HG03342 (cell line): ENCODE results near the gene NFKBIA.
"Not testable (repeated sequence)": the region's sequence is repeated elsewhere in the genome, so short reads cannot be mapped to it uniquely, and the experiment has no call there.

Experiments
- ATAC-seq: cut with Tn5 transposase; IDR thresholded peaks from one replicate; pipeline ENCODE4 v1.9.1; 2021; ENCODE audit warnings: mild to moderate bottlenecking, moderate library complexity; ENCODE audit not compliant: unreplicated experiment

Gene NFKBIA

GRCh38 chr14:35392103-35392502 lies 12.4 kb downstream of the NFKBIA start:
- no peak for ATAC-seq

DNA sequence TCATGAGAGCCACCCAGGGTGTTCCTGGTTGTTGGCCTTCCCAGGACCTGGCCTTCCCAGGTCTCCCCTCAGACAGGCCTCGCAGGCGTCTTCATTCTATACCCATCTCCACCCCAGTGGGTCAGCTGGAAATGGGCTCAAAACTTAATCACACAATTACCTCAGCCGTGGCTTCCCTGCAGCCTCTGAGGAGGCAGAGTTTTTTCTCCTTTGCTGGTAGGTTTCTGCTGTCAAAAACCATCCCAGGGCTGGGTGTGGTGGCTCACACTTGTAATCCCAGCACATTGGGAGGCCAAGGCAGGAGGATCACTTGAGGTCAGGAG lies 13.2 kb downstream of the NFKBIA start:
- ATAC-seq = no peak

GRCh38 chr14:35390577-35391387 lies 13.8 kb downstream of the NFKBIA start:
- no peak for ATAC-seq

DNA sequence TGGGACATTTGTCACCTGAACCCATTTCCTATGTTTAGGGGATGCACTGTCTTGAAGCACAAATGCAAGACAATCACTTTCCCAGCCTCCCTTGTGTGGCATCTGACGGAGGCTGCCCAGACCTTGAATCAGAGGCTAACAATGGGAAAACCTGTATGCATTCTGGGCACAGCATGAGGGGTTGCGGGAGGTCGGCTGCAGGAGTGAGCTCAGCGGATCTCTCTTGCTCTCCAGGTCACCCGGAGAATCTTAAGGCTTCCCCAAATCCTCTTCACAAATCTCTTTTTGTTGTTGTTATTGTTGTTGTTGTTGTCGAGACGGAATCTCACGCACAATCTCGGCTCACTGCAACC lies 15.3 kb downstream of the NFKBIA start:
- ATAC-seq = no peak

GRCh38 chr14:35388656-35389314 lies 15.8 kb downstream of the NFKBIA start:
- no peak for ATAC-seq

GRCh38 chr14:35387713-35388579 lies 16.6 kb downstream of the NFKBIA start:
- no peak for ATAC-seq

DNA sequence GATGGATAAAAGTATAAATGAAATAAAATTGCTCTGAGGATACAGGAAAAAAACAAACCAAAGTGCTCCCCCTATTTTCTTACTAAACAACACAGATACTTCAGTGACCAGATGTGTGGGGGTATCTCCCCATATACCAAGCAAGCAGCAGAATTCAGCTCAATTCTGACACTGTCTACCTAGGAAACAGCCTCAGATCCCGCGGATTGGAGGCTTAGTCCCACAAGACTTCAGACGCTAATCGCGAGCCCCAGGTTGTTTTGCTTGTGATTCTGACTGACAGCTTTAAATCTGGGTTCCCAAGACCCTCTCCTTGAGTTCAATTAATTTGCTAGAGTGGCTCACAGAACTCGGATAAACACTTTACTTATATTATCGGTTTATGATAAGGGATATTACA lies 17.3 kb downstream of the NFKBIA start:
- no peak for ATAC-seq

DNA sequence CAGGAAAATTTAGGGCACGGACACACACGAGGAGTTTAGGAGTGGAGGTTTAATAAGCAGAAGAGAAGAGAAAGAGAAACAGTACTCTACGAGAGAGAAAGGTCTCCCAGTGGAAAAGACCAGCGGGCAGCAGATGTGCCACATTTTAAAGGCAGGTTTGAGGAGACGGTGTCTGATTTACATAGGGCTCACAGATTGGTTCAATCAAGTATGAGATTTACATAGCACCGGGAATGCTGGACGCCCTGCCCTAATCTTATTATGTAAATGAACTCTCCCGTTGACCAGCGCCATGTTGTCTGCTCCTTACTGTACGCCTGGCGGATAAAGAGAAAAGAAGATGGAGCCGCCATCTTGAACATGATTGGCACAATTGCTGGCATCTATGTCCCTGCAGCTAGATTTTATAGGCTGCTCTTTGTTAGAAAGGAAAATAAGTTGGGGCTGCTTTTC lies 17.9 kb downstream of the NFKBIA start:
- ATAC-seq = no peak

GRCh38 chr14:35385042-35385839 lies 19.3 kb downstream of the NFKBIA start:
- ATAC-seq = no peak

DNA sequence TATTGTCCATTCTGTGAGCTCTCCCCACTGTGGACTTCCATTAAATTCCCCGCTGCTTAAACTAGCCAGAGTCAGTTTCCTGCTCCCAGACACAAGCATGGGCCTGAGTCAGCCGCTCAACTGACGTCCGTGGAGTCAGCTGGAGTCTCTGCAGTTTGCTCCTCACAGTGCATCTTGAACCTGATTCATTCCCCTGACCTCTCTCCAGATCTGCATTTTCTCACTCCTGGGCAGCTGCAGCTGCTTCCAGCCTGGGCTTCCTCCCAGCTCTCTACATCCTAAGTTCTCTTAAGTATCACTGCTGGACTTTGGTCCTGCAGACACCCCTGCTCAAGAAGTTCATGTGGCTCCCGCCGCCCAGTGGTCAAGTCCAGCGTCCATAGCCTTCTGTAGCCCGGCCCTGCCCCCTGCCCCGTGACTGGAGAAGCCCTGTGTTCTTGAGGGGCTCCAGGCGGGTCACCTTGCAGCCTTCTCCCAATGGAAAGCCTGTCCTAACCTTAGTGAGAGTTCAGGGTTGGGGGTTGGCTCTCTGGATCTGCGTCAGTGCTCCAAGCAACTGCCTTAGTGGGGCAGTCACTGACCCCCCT lies 20.0 kb downstream of the NFKBIA start:
- no peak for ATAC-seq

GRCh38 chr14:35383569-35384454 lies 20.7 kb downstream of the NFKBIA start:
- ATAC-seq = no peak

GRCh38 chr14:35380794-35381193 lies 23.8 kb downstream of the NFKBIA start:
- no peak for ATAC-seq

- not testable (repeated sequence) for ATAC-seq
Observed at GRCh38 chr14:35379234-35379933, 25.2 kb downstream of the NFKBIA start.

DNA sequence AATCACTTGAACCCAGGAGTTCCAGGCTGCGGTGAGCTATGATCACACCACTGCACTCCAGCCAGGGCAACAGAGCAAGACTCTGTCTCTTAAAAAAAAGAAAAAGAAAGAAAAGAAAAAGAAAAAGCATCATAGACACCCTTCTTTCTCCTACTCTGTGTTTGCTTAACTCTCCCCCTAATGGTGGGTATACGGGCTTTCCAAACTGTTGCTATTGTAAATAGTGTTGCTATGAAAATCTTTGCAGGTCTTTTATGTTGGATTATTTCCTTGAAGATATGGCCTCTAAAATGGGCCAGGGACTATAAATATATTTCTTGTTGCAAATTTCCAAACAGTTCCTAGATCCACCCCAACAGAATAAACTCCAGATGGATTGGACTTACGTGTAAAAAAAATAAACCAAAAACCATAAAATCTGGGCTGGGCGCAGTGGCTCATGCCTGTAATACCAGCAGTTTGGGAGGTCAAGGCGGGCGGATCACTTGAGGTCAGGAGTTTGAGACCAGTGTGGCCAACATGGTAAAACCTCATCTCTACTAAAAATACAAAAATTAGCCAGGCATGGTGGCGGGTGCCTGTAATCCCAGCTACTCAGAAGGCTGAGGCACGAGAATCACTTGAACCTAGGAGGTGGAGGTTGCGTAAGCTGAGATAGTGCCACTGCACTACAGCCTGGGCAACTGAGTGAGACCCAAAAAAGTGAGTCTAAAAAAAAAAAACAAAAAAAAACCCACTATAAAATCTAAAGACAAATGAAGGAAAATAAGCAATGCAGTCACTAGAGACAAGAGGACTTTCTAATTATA lies 25.9 kb downstream of the NFKBIA start:
- no peak for ATAC-seq

DNA sequence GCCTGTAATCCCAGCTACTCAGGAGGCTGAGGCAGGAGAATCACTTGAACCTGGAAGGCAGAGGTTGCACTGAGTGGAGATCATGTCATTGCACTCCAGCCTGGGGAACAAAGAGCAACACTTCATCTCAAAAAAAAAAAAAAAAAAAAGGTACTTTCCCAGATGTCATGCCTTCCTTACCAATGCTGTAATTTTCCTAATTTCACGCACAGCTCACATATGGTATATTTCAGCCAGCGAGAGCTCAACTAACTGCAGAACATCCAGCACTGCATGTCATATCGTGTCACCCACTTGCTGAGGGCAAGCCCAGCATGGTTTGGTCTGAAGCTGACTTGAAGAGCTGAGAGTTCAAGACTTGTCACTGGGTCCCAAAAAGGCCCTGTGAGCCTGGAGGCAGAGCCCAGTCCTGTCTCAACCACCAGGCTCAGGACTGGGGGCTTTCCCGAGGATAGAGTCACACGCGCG lies 29.0 kb downstream of the NFKBIA start:
- ATAC-seq = no peak

GRCh38 chr14:35374263-35374712 lies 30.3 kb downstream of the NFKBIA start:
- no peak for ATAC-seq

DNA sequence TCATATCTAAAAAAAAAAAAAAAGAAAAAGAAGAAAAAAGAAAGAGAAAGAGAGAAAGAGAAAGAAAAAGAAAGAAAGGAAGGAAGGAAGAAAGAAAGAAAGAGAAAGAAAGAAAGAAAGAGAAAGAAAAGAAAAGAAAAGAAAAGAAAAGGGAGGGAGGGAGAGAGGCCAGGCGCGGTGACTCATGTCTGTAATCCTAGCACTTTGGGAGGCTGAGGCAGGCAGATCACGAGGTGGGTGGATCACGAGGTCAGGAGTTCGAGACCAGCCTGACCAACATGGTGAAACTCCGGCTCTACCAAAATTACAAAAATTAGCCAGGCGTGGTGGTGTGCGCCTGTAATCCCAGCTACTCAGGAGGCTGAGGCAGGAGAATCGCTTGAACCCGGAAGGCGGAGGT lies 31.3 kb downstream of the NFKBIA start:
- ATAC-seq = not testable (repeated sequence)

GRCh38 chr14:35370969-35371368 lies 33.6 kb downstream of the NFKBIA start:
- ATAC-seq = no peak
